CD4-positive, alpha-beta T cell treated with Interleukin-4 for 1 hour (primary cell): Measurements from ENCODE around the gene CUBN.
A peak's percentile ranks its signal among the peaks of the same experiment; 100 is the strongest.

Experiments
- DNase-seq, 2 donors: peaks; one replicate each; pipeline ENCODE4 v3.0.0-alpha.2; 2020 to 2022

CUBN gene

GRCh38 chr10:16944402-16944801, 185.2 kb downstream of the CUBN start:
- no peak for DNase-seq

DNA sequence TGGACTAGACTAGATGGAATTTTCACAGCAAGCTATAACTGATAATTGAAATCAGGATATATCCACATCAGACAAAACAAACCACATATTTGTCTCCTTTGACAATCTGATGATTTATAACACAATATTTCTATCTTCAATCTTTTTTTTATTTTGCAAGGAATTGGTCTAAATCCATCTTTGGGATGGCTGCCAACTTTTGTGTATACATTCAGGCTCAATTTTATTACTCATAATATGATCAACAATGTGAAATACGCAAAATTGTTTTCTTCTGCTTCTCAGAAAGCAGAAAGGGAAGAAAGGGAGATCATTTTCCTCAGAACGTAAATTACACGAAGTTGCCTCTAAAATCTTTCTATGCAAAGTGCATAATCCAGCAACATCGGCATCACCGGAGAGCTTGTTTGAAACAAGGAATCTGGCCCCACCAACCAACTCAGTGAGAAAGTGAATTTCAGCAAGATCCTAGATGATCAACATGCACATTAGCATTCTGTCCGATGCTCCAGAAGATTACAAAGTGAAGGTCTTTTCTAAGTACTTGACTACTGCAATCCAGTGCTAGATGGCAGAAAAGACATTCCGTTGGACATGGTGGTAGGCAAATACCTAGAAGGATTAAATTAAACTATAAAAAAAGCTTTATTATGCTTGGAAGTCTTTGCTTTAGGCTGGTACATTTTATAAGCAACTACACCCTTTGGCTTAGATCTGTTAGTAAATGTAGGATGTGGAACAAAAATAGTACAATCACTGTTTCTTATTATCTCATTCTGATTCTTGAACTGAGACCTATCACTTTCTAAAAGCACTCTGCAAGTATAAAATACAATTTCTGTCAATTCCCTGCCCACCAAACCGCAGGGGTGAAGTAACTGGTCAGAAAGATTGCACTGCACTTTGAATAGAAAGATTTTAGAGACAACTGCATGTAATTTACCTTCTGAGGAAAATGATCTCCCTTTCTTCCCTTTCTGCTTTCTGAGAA, 186.0 kb downstream of the CUBN start:
- no peak for DNase-seq

GRCh38 chr10:16942381-16943078, 187.1 kb downstream of the CUBN start:
- DNase-seq, result no peak

- no peak for DNase-seq
Observed at GRCh38 chr10:16941870-16942269, 187.7 kb downstream of the CUBN start.

- no peak for DNase-seq
Observed at GRCh38 chr10:16941067-16941466, 188.5 kb downstream of the CUBN start.

GRCh38 chr10:16938952-16939351, 190.7 kb downstream of the CUBN start:
- DNase-seq, result no peak

DNA sequence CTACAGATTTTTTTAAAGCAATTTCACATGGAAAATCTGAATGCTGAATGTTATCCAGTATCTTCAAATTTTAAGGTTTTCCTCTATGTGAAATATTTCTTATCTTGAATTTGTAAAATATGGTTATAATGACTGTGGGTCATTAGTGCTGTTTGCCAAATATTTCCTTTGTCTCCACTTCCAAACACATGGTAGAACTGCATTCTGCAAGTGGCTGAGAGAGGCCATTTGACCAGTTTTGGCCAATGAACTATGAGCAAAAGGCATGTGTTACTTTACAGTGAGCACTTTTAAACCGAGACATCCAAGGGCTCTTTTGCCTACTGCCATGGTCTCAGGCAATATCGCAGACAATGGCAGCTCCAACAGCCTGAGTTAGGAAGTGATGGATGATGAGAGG, 195.2 kb downstream of the CUBN start:
- no peak for DNase-seq

- DNase-seq, result no peak
Observed at GRCh38 chr10:16933783-16934182, 195.8 kb downstream of the CUBN start.

DNA sequence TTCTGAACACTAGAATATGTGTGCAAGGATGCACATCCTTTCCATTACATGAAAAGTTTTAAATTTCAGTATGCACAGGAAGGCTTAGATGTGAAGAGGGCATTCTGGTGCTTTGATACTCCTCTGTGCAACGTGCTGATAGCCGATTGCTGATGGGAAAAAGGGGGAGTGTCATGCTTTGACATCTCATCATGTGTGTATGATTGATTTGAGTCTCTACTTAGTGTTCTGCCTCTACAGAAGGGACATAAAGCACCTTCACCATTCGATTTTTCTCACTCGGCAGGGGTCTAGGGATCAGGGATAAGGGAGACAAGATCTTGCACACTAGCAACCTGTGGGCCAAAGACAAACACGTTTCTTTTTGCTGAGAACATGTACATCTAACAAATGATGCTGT, 197.7 kb downstream of the CUBN start:
- DNase-seq, result no peak

DNA sequence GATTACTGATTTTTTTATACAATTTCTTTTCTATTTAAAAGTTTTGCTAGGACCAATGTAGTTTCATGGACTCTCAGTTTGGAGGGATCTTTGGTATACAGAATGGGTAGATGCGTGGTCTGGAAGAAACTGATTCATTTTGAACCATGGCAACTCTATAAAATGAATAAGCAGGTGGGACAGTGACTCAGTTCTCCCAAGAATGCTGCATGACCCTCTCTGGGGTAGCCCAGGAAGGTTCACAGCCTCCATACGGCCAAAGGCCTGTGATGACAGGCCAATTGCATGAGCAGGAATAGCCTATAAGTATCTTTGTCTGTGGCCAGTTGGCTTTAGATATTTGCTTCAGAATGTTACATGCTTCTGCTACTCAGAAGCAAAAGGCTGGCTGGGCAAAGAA, 199.1 kb downstream of the CUBN start:
- no peak for DNase-seq

GRCh38 chr10:16929069-16929468, 200.5 kb downstream of the CUBN start:
- DNase-seq, result no peak

- DNase-seq, result no peak
Observed at GRCh38 chr10:16927546-16927945, 202.1 kb downstream of the CUBN start.

GRCh38 chr10:16923726-16924125, 205.9 kb downstream of the CUBN start:
- DNase-seq, result no peak

- no peak for DNase-seq
Observed at GRCh38 chr10:16923309-16923708, 206.3 kb downstream of the CUBN start.

GRCh38 chr10:16919121-16919982, 210.3 kb downstream of the CUBN start:
- no peak for DNase-seq

GRCh38 chr10:16916496-16916895, 213.1 kb downstream of the CUBN start:
- DNase-seq, result no peak

GRCh38 chr10:16915300-16915699, 214.3 kb downstream of the CUBN start:
- DNase-seq, result no peak

DNA sequence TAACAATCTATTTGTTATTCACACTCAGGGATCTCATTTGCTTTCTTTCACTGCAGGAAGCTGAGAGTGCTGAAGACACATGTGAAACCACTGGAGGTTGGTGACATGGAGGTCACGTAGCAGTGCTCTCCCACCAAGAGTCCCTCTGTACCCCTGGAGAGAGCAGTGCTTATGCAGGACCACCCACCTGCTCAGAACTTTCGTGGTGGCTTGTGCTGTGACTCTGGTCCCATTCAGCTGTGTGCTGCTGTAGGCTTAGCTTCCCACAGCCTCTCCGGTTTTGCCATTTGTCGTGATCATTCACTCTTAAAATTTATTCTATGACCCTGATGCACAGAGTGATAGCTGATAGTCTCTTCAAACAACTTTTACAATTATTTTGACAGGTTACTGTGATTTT, 216.3 kb downstream of the CUBN start:
- DNase-seq, result no peak

DNA sequence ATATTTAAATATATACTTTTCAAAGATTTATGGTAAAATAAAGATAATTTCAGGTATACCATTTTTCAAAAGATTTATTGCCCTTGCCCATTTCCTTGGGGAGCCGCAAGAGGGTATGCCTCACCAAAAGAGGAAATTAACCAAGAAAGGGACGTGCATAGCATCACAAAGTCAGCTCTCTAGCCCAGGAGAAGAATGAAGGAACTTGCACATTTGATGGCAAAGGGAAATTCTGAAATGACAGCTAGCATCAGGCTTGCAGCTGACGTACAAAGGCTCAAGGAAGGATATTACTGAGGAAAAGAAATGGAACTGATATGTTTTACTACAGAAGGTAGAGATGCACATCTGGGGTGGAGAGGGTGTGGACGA, 218.8 kb downstream of the CUBN start:
- peak; percentile 25 to 29 for DNase-seq

DNA sequence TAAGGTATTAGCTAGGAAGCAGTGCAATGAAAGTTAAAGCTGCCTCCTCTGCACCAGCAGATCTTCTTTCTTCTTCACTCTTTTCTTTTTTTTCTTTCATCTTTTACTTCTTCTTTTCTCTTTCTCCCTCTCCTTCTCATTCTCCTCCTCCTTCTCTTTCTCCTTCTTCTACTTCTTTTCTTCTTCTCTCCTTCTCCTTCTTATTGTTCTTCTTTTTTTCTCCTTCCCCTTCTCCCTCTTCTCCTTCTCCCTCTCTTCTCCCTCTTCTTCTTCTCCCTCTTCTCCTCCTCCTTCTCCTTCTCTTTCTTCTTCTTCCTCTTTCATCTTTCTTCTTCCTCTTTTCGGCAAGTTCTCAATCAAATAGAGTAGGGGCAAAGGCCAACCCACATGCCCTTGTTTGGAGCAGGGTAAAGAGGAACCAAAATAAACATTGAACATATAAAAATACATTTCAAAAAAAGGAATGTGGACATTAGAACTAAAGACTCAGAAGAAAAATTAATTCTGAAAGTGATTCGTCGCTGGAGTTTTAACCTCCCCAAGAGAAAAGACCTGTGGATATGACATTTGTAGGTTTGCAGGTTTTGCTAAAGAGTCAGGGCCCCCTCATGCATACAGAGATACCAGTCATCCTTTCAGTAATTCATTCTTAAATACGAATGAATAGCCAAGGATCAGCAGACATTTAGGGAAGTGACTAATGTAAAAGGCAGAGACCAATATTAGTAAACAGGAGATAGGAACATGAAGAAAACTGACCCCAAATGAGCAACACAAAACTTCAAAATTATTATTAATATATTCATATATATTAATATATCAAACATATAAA, 219.4 kb downstream of the CUBN start:
- no peak for DNase-seq

DNA sequence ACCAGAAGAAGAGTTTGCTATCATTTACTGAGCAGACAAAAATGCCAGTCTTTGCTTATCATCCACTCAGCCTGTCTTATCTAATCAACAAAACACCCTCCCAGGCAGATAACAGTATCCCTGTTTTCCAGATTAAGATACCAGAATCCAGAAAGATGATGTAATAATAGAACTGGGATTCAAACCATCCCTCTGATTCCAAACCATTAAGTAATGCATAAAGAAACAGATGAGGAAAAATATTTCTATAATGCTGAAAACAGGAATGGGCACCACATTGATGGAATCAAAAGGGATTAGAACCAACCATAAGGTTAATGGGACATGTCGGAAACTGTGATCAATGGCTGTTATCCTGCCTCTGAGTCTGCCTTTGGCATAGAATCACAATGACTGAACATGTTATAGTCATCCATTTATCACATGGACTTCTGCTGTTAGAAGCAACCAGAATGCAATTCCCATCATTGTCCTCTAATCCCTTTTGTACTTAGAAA, 220.3 kb downstream of the CUBN start:
- no peak for DNase-seq

GRCh38 chr10:16907687-16908086, 221.9 kb downstream of the CUBN start:
- no peak for DNase-seq
